Gastroesophageal sphincter (tissue), 3 donors: Measurements from ENCODE around the gene ATF3.

Source experiments
- EP300 ChIP-seq: sonication (generic); formaldehyde crosslinking; IDR thresholded peaks from one replicate; pipeline ENCODE4 v1.6.1; 2017; ENCODE audit warnings: antibody characterized with exemption, mild to moderate bottlenecking
- POLR2A ChIP-seq, 2 donors: fragments of 450-650 bp; IDR thresholded peaks; one replicate each; pipeline ENCODE4 v1.6.1; 2017; ENCODE audit warnings: antibody characterized with exemption in 2 of 2, mild to moderate bottlenecking in 2 of 2, moderate library complexity in 1 of 2
- TF ChIP-seq, protein P1 (sequence below), 4 experiments: fragments of 200-600 bp in 2 of 4; fragments of 450-650 bp in 2 of 4; sonication (generic) in 1 of 4; IDR thresholded peaks; one replicate each; pipeline ENCODE4 v1.5.1; 2017 to 2019; ENCODE audit warnings: antibody characterized with exemption in 4 of 4, mild to moderate bottlenecking in 2 of 4, moderate library complexity in 2 of 4

DNA sequence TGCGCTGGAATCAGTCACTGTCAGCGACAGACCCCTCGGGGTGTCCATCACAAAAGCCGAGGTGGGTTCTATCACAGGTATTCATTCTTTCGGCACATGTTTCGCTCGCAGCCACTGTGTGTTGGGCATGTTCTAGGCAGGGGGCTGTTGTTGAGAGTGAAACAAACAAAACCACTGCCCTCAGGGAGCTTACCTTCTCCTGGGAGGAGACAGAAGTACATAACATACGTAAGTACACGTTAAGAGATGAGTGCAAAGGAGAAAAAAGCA lies 6.6 kb downstream of the ATF3 start:
- TF ChIP-seq POLR2A (IDR thresholded peaks at IDR 0.05) = no peak
- TF ChIP-seq, protein P1, sequence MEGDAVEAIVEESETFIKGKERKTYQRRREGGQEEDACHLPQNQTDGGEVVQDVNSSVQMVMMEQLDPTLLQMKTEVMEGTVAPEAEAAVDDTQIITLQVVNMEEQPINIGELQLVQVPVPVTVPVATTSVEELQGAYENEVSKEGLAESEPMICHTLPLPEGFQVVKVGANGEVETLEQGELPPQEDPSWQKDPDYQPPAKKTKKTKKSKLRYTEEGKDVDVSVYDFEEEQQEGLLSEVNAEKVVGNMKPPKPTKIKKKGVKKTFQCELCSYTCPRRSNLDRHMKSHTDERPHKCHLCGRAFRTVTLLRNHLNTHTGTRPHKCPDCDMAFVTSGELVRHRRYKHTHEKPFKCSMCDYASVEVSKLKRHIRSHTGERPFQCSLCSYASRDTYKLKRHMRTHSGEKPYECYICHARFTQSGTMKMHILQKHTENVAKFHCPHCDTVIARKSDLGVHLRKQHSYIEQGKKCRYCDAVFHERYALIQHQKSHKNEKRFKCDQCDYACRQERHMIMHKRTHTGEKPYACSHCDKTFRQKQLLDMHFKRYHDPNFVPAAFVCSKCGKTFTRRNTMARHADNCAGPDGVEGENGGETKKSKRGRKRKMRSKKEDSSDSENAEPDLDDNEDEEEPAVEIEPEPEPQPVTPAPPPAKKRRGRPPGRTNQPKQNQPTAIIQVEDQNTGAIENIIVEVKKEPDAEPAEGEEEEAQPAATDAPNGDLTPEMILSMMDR (IDR thresholded peaks at IDR 0.05) = no peak
- TF ChIP-seq EP300 = no peak
